Ishikawa (cell line): ENCODE results near the gene TMEM272.
A peak's percentile ranks its signal among the peaks of the same experiment; 100 is the strongest.

Experiments used
- CEBPB ChIP-seq: IDR thresholded peaks from 2 replicates; pipeline ENCODE4 v1.6.1; 2012
- CREB1 ChIP-seq: IDR thresholded peaks from 2 replicates; pipeline ENCODE4 v1.6.1; 2012; ENCODE audit warnings: low read depth
- EGR1 ChIP-seq: IDR thresholded peaks from 2 replicates; pipeline ENCODE4 v1.6.1; 2012
- EP300 ChIP-seq: IDR thresholded peaks from 2 replicates; pipeline ENCODE4 v1.6.1; 2012; ENCODE audit warnings: borderline replicate concordance
- FOXM1 ChIP-seq: IDR thresholded peaks from 2 replicates; pipeline ENCODE4 v1.6.1; 2012; ENCODE audit warnings: low read depth, borderline replicate concordance
- MAX ChIP-seq: IDR thresholded peaks from 2 replicates; pipeline ENCODE4 v1.6.1; 2012
- NFIC ChIP-seq: IDR thresholded peaks from 2 replicates; pipeline ENCODE4 v1.6.1; 2012
- RAD21 ChIP-seq: IDR thresholded peaks from 2 replicates; pipeline ENCODE4 v1.6.1; 2012; ENCODE audit warnings: low read depth
- REST ChIP-seq: IDR thresholded peaks from 2 replicates; pipeline ENCODE4 v1.6.1; 2012; ENCODE audit warnings: low read depth, mild to moderate bottlenecking
- TAF1 ChIP-seq: IDR thresholded peaks from 2 replicates; pipeline ENCODE4 v1.6.1; 2012; ENCODE audit warnings: low read depth, mild to moderate bottlenecking
- TCF12 ChIP-seq: IDR thresholded peaks from 2 replicates; pipeline ENCODE4 v1.6.1; 2012; ENCODE audit warnings: low read depth
- TEAD4 ChIP-seq: IDR thresholded peaks from 2 replicates; pipeline ENCODE4 v1.6.1; 2012
- USF1 ChIP-seq: IDR thresholded peaks from 2 replicates; pipeline ENCODE4 v1.6.1; 2012
- YY1 ChIP-seq: IDR thresholded peaks from 2 replicates; pipeline ENCODE4 v1.6.1; 2012; ENCODE audit warnings: low read depth
- ZBTB7A ChIP-seq: IDR thresholded peaks from 2 replicates; pipeline ENCODE4 v1.6.1; 2012; ENCODE audit warnings: low read depth

The TMEM272 gene

GRCh38 chr13:51800486-51800885 is 44.5 kb downstream of the TMEM272 start:
- TF ChIP-seq CEBPB (no peak), ZBTB7A (no peak), TCF12 (no peak), NFIC (no peak), FOXM1 (no peak), USF1 (no peak), REST (no peak), YY1 (no peak), CREB1 (no peak)

- no peak for TF ChIP-seq FOXM1
- TF ChIP-seq MAX, result no peak
- no peak for TF ChIP-seq RAD21
- no peak for TF ChIP-seq TAF1
- TF ChIP-seq TEAD4, result no peak
- TF ChIP-seq TCF12, result no peak
- no peak for TF ChIP-seq CEBPB
- no peak for TF ChIP-seq EP300
- no peak for TF ChIP-seq REST
- no peak for TF ChIP-seq CREB1
- TF ChIP-seq NFIC, result no peak
- no peak for TF ChIP-seq USF1
- no peak for TF ChIP-seq YY1
Observed at GRCh38 chr13:51799261-51799660, 45.7 kb downstream of the TMEM272 start.

GRCh38 chr13:51797664-51798488 is 47.1 kb downstream of the TMEM272 start:
- TF ChIP-seq CREB1 (no peak), ZBTB7A (no peak), TEAD4 (0 out of 2 replicates have a peak, but pooled peaks have one; percentile 22), REST (no peak), USF1 (no peak), FOXM1 (no peak), RAD21 (peak; percentile 96)

GRCh38 chr13:51796546-51796945 is 48.4 kb downstream of the TMEM272 start:
- TF ChIP-seq FOXM1 (no peak), RAD21 (no peak), EP300 (no peak), EGR1 (no peak), MAX (no peak), REST (no peak), TAF1 (no peak), CEBPB (no peak), USF1 (no peak), NFIC (no peak), TEAD4 (no peak)
